GM21529 (cell line): ENCODE results near the gene KPNA2.
A peak's percentile ranks its signal among the peaks of the same experiment; 100 is the strongest.
"Not testable (repeated sequence)": the region's sequence is repeated elsewhere in the genome, so short reads cannot be mapped to it uniquely, and the experiment has no call there.

ENCODE experiments used
- ATAC-seq: cut with Tn5 transposase; IDR thresholded peaks from one replicate; pipeline ENCODE4 v1.9.1; 2021; ENCODE audit not compliant: unreplicated experiment

KPNA2 gene

GRCh38 chr17:68054296-68054900 is 18.9 kb downstream of the KPNA2 start:
- no peak for ATAC-seq

DNA sequence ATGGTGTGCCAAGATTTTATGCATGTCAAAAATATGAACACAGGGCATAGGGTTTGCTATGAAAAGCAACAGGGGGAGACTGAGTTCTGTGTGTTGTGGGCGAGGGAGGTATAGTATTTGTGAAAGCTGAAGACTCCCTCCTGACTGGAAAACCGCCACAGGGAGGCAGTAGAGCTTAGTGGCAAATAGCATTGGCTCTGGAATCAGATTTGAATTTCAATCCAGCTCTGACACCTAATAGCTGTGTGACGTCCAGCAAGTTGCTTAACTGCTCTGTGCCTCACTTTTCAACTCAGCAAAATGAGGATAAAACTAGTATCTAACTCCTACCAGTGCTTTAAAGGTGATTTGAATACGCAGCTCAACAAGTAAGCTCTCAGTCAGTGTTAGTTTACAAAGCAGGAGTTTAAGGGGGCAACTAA is 22.0 kb downstream of the KPNA2 start:
- no peak for ATAC-seq

DNA sequence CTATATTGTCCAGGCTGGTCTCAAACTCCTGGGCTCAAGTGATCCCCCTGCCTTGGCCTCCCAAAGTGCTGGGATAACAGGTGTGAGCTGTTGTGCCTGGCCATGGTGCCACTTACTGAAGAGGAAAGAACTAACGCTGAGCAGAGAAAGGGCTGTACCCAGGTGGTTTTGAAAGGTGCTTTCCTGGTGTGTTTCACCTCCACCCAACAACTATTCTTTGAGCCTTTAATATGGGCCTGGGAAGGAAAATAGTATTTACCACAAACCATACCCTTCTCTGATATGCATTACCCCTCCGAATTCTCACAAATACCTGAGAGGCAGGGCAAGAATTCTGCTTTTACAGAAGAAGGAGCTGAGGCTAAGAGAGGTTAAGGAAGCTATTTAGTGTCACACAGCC is 24.8 kb downstream of the KPNA2 start:
- ATAC-seq: no peak

- peak; percentile 55 for ATAC-seq
These were observed 26.2 kb downstream of the KPNA2 start for GRCh38 chr17:68061512-68062313.

- not testable (repeated sequence) for ATAC-seq
These were observed 29.8 kb downstream of the KPNA2 start for GRCh38 chr17:68065366-68065765.

DNA sequence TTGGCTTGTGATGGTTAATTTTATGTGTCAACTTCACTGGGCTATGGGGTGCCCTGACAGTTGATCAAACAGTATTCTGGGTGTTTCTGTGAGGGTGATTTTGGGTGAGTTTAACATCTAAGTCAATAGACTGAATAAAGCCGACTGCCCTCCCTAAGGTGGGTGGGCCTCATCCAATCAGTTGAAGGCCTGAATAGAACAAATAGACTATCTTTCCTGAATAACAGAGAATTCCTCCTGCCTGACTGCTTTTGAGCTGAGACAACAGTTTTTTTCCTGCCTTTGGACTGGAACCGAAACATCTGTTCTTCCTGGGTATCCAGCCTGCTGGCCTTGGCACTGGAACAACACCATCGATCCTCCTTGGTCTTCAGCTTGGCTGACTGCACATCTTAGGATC is 33.0 kb downstream of the KPNA2 start:
- not testable (repeated sequence) for ATAC-seq

DNA sequence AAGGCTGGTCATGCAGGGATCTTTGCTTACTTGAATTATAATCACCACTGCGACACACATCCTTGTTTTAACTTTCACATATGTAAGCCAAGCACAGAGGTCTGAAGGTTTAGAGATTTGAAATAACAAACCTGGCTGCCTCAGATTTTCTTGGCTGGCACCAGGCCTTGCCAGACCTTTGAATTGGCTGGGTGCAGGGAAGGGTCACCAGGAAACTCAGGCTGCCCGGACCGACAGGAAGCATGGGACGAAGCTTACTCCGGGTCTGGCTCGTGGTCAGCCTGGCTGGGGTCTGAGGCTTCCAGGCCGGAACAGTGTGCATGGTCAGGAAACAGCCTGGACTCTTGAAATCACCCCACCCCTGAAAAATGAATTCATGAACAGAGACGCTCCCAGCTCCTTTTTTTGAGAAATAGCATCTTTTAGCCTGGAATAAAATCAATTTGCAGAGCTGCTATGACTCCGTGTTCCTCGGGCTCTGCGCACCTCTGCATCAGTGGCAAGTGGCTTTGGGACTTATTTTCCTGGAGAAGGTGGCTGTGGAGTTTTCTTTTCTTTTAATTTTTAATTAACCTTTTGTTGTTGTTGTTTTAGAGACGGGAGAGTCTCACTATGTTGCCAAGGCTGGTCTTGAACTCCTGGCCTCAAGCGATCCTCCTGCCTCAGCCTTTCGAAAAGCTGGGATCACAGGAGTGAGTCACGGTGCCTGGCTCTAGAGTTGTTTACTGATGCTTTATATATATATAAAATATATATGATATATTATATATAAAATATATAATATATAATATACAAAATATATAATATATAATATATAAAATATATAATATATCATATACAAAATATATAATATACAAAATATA is 35.3 kb downstream of the KPNA2 start:
- not testable (repeated sequence) for ATAC-seq

DNA sequence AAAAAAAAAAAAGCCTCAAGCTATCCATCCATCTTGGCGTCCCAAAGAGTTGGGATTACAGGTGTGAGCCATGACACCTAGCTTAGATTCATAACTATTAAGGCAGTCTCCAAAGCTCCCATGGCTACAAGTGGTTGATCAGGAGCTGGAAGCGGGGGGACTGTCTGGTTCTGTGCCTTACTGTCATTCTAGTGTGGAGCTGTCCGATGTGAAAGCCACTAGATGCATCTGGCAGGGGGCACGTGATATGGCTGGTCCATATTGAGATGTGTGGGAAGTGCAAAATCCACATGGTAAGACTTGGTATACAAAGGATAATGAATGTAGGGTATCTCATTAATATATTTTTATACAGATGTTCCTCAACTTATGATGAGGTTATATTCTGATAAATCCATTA is 38.7 kb downstream of the KPNA2 start:
- ATAC-seq: no peak

GRCh38 chr17:68075953-68076607 is 40.5 kb downstream of the KPNA2 start:
- not testable (repeated sequence) for ATAC-seq

- ATAC-seq: not testable (repeated sequence)
These were observed 42.0 kb downstream of the KPNA2 start for GRCh38 chr17:68077498-68077897.

GRCh38 chr17:68080411-68081150 is 45.0 kb downstream of the KPNA2 start:
- no peak for ATAC-seq

DNA sequence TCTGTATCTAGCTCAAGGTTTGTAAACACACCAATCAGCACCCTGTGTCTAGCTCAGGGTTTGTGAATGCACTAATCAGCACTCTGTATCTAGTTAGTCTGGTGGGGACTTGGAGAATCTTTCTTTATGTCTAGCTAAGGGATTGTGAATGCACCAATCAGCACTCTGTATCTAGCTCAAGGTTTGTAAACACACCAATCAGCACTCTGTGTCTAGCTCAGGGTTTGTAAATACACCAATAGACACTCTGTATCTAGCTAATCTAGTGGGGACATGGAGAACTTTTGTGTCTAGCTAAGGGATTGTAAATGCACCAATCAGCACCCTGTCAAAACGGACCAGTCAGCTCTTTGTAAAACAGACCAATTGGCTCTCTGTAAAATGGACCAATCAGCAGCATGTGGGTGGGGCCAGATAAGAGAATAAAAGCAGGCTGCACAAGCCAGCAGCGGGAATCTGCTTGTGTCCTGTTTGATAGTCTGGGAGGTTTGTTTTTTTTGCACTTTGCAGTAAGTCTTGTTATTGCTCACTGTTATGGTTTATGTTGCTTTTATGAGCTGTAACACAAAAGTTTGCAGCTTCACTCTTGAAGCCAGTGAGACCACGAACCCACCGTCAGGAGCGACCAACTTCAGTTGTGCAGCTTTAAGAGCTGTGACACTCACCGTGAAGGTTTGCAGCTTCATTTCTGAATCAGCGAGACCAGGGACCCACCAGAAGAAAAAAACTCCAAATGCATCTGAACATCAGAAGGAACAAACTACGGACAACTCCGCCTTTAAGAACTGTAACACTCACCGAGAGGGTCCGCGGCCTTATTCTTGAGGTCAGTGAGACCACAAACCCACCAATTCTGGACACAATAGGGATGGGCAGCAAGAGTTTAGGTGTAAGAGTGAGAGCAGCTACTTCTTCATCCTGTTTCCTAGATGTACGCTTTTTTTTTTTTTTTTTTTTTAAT is 46.0 kb downstream of the KPNA2 start:
- not testable (repeated sequence) for ATAC-seq

GRCh38 chr17:68085771-68086381 is 50.3 kb downstream of the KPNA2 start:
- ATAC-seq: no peak

DNA sequence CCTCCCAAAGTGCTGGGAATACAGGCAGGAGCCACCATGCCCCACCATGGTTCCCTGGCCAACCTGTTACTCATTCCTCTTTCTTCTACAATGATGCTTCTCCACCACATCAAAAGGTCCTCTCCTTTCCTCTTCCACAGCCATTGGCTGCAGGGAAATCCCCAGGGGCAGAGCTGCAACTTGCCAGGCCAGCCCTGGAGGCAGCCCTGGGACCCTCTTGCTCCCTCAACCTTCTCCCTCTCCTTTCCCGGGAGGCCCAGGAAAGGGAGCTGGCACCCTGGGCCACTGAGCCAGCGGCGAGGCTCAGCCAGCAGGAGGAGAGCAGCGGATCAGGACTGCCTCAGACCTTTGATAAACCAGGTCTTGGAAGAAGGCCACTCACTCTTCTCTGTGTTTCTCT is 51.1 kb downstream of the KPNA2 start:
- ATAC-seq: not testable (repeated sequence)

- peak; percentile 61 for ATAC-seq
These were observed 51.6 kb downstream of the KPNA2 start for GRCh38 chr17:68087131-68087623.

- ATAC-seq: no peak
These were observed 52.3 kb downstream of the KPNA2 start for GRCh38 chr17:68087851-68088250.

DNA sequence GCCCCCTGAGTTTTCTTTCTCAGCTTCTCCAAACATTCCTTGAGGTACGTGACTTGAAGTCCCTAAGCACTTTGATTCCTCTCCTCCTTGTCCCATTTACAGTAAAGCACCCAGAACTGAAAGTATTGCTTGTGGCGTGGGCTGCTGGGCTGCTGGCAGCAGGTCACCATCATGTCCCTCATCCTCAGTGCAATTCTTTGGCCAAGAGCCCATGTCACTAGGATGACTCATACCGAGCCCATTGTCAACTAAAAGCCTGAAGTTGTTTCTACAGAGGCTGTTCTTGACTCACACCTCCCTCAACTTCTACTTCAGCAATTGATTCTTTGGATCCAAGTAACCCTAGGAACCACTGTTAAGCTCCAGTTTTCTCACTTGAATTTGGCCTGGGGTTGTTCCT is 54.3 kb downstream of the KPNA2 start:
- ATAC-seq: no peak

- no peak for ATAC-seq
These were observed 59.0 kb downstream of the KPNA2 start for GRCh38 chr17:68094481-68095078.
